HT-29 (cell line): ENCODE data around the gene WNT2B. TPM values are rescaled to one million over a fixed set of nuclear protein-coding genes. Genes with fewer than 3 reads are reported as not detected.

Experiments used
- DNase-seq: peaks from one replicate; pipeline ENCODE4 v3.0.0-alpha.2; 2015; ENCODE audit warnings: low spot score
- total RNA-seq: library from RNA; depleted of rRNA; stranded (reverse); fragments of >200 nt; shearing (Covaris generic); gene quantifications from 2 replicates; pipeline ENCODE4 v1.2.3, GENCODE V29; 2014

The WNT2B gene
- total RNA-seq, 1 experiment from 2014 or later = 0.28 TPM

DNA sequence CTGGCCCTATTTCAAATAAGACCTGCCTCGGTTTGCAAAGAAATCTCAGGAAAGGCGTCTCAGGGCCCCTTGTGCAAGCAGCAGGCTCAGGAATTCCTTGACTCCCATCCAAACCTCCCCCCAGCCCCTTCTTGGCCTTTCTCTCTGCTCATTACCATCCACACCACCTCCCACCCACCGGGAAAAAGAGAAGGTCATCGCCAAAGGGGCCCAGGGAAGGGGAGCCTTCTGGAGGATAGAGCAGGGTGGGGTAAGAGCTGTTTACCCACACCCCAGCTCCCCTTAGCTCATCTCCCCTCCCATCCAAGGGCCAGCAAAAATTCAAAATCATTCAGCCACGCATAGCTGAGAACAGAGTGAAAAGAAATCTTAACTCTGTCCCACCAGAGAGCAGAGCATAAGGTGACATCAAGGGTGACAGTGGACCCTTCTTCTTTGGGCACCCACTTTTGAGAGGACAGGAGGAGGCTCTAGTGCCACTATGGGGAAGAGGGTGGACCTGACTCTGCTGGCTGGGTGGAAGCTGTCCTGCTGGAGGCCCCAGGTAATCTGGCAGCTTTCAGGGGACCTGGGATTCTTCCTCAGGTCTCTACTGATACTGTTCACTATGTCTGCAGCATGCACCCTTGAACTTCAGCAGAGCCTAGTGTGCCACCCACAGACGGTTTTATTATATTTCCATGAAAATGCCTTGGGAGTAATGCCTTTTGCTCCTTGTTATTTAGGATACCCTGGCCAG is 3.9 kb upstream of the WNT2B start:
- DNase-seq = no peak

DNA sequence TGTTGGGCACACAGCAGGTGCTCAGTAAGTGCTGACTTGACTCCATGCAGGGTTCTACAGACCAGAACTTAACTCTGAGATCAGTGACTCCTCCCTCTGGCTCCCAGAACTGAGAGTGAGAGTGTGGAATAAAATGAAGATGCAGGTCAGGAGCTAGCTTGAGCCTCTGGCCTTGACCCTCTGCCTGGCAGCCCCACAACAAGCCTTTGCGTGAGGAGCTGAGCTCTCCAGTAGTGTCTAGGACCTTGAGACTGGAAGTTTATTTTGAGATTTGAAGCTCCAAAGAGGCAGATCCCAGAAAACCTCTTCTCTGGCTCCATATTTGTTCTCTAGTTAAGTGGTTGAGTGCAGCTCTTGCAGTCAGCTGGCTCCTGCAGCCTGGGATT is 3.4 kb upstream of the WNT2B start:
- no peak for DNase-seq

- no peak for DNase-seq
Observed at GRCh38 chr1:112505878-112506277, 2.9 kb upstream of the WNT2B start.

DNA sequence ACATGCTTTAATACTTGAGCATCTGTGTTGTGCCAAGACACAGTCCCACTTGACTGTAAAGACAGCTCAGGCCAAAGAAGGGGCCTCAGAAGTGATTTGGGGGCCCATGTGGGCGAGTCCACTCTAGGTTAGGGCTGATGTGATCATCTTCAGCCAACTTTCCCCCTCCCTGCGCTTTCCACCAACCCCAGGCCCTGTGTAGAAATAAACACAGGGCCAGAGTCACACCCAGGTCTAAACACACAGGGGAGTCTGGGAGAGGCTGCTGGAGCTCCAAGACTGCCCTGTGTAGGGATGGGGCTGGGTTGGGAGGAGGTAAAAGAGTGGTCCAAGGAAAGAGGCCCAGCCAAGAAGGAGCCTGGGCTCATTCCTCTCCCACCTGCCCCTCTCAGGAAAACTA is 2.5 kb upstream of the WNT2B start:
- DNase-seq = no peak

GRCh38 chr1:112506731-112507130 is 2.0 kb upstream of the WNT2B start:
- no peak for DNase-seq

DNA sequence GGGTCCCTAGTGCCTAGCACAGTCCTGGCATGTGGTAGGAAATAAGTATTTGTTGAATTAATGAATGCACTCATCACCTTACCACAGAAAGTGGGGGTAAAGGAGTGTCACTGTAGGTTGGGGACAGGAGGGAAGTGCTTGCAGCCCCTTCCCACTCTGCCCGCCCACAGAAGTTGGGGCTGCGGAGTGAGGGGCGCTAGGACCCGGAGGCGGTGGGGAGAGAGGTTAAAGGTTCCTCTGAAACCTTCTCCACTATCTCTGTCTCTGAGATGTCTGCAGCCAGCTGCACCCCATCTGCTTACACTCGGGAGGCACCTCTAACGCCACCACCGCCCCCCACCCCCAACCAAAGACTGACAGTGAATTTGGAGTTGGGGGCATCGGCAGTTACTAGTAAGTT is 1.4 kb upstream of the WNT2B start:
- DNase-seq = no peak

GRCh38 chr1:112507921-112508277 is 866 bp upstream of the WNT2B start:
- no peak for DNase-seq

GRCh38 chr1:112509005-112509659 is 367 bp downstream of the WNT2B start:
- DNase-seq = no peak

- no peak for DNase-seq
Observed at GRCh38 chr1:112509660-112510178, 954 bp downstream of the WNT2B start.

- DNase-seq = no peak
Observed at GRCh38 chr1:112510340-112510739, 1.6 kb downstream of the WNT2B start.

GRCh38 chr1:112511897-112512296 is 3.1 kb downstream of the WNT2B start:
- DNase-seq = no peak

- no peak for DNase-seq
Observed at GRCh38 chr1:112513112-112513870, 4.5 kb downstream of the WNT2B start.

GRCh38 chr1:112514901-112515300 is 6.1 kb downstream of the WNT2B start:
- no peak for DNase-seq

DNA sequence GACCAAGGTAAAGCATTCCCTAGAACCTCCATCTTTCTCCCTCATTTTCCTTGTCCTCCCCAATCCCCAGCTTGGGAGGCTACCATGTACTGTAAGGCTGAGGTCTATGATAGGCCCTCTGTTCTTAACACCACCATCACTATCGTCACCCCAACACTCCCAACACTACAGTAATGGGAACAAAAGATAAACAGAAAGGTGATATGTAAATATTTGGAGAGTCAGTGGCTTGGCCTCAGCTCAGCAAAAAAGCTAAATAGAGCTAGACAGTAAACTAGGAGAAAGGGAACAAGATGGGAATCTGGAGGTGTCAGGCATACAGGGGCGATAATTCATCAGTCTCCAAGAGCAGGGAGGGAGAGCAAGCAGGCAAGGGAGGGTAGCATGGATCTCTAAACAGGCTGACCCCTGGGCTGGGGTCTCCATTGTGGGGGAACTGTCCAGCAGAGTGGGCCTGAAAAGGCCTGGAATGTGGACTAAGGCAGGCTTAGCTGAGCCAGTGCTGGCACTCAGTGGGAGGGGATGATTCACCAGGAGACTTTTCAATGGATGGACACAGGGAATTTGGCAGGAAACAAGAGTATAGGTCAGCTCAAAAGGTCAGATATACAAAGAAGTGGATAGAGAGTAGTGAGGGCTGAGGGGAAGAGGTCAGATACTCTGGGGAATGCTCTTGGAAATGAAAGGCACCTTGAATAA is 6.7 kb downstream of the WNT2B start:
- no peak for DNase-seq

DNA sequence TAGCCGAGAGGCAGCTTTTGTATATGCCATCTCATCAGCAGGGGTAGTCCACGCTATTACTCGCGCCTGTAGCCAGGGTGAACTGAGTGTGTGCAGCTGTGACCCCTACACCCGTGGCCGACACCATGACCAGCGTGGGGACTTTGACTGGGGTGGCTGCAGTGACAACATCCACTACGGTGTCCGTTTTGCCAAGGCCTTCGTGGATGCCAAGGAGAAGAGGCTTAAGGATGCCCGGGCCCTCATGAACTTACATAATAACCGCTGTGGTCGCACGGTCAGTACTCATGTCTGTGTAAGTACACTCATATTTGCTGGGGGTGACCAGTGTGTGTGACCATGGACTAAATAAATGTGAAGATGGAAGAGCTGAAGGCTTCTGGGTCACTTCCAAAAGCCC is 7.4 kb downstream of the WNT2B start:
- DNase-seq = no peak

DNA sequence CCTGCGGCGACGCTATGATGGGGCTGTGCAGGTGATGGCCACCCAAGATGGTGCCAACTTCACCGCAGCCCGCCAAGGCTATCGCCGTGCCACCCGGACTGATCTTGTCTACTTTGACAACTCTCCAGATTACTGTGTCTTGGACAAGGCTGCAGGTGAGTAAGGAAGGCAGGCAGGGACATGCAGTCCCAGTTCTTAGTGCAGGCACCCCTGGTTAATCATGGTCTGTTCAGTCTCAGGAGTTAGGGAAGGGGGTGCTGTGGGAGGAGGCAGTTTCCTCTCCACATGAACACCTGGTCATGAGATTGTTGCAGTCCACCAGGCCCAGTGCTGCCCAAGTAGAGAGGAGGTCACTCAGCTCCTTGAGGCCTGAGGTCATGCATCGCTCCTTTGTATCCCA is 8.5 kb downstream of the WNT2B start:
- no peak for DNase-seq

DNA sequence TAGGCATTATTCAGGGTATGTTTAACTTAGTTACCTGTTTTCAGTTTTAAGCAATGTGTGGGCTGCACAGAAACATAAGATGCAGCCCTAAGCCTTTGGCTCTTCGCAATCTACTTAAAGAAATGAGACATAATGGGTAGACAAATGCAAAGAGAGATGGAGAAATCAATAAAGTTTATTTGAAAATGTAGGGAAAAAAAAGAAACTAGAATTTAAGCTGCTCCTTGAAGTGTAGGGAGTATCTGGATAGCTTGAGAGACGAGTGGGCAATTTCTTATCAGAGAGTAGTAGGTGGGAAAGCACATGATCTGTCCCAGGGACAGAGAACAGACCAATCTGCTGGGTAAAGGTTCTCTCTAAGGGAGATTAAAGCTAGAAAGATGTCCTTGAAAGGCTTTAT is 8.9 kb downstream of the WNT2B start:
- DNase-seq = no peak

- no peak for DNase-seq
Observed at GRCh38 chr1:112518186-112518585, 9.4 kb downstream of the WNT2B start.

DNA sequence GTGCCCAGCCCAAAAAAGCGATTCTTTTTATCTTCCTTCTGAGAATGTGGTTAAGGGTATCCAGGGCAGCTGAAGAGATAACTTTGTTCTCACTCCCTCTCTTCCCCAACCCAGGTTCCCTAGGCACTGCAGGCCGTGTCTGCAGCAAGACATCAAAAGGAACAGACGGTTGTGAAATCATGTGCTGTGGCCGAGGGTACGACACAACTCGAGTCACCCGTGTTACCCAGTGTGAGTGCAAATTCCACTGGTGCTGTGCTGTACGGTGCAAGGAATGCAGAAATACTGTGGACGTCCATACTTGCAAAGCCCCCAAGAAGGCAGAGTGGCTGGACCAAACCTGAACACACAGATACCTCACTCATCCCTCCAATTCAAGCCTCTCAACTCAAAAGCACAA is 11.4 kb downstream of the WNT2B start:
- DNase-seq = no peak

- no peak for DNase-seq
Observed at GRCh38 chr1:112522621-112523020, 13.9 kb downstream of the WNT2B start.

- DNase-seq = no peak
Observed at GRCh38 chr1:112524251-112524650, 15.5 kb downstream of the WNT2B start.

GRCh38 chr1:112524986-112525385 is 16.2 kb downstream of the WNT2B start:
- no peak for DNase-seq
